Testis (tissue), 3 donors: ENCODE data around the gene OLR1. TPM values are rescaled to one million over a fixed set of nuclear protein-coding genes. Genes with fewer than 3 reads are reported as not detected.

ENCODE experiments used
- DNase-seq: peaks from one replicate; pipeline ENCODE4 v3.0.0-alpha.2; 2019
- H3K27ac ChIP-seq, 2 donors: fragments of 200-600 bp; sonication (generic); one replicate each; pipeline ENCODE4 v1.5.1; 2019
- H3K27me3 ChIP-seq: fragments of 200-600 bp; sonication (generic); one replicate; pipeline ENCODE4 v1.5.1; 2019
- H3K36me3 ChIP-seq: fragments of 200-600 bp; sonication (generic); one replicate; pipeline ENCODE4 v1.5.1; 2017; ENCODE audit warnings: low read depth; ENCODE audit errors: missing control alignments
- H3K4me1 ChIP-seq: fragments of 200-600 bp; sonication (generic); one replicate; pipeline ENCODE4 v1.5.1; 2019
- H3K4me3 ChIP-seq, 2 donors: fragments of 200-600 bp; sonication (generic); one replicate each; pipeline ENCODE4 v1.5.1; 2017 to 2019
- H3K9me3 ChIP-seq: fragments of 200-600 bp; sonication (generic); one replicate; pipeline ENCODE4 v1.5.1; 2017
- CTCF ChIP-seq, 3 experiments: fragments of 450-650 bp in 2 of 3; fragments of 200-600 bp in 1 of 3; sonication (generic) in 1 of 3; IDR thresholded peaks; one replicate each; pipeline ENCODE4 v1.5.1; 2016 to 2019; ENCODE audit warnings: antibody characterized with exemption in 3 of 3, mild to moderate bottlenecking in 2 of 3, moderate library complexity in 1 of 3
- POLR2A ChIP-seq: fragments of 450-650 bp; IDR thresholded peaks from one replicate; pipeline ENCODE4 v1.6.1; 2017; ENCODE audit warnings: antibody characterized with exemption, mild to moderate bottlenecking, moderate library complexity
- WGBS, 2 donors: methylation state at CpG; one replicate each; pipeline ENCODE4 v1.1.5; 2018; 5-methylcytosine and 5-hydroxymethylcytosine counted together
- intact Hi-C: fragments of 100-400 bp; cut with DNase I; formaldehyde crosslinking; loops from one replicate; pipeline ENCODE4 v1.15.1; 2023; ENCODE audit warnings: low total_unique reads
- polyA plus RNA-seq: library from polyadenylated mRNA; stranded (reverse); fragments of 350-450 nt; fragmentation: Illumina TruSeq; extraction: RNeasy Lipid Tissue Mini Kit (QIAGEN cat#74804); gene quantifications from one replicate; pipeline ENCODE4 v1.2.3, GENCODE V29; 2014; ENCODE audit warnings: low read depth, low replicate concordance; ENCODE audit not compliant: insufficient read depth
- total RNA-seq, 2 donors: library from RNA; depleted of rRNA; stranded (reverse); fragments of >200 nt; gene quantifications; one replicate each; pipeline ENCODE4 v1.2.3, GENCODE V29; 2016

Gene OLR1
- total and polyA plus RNA-seq, 3 donors from 2014 or later, result 0.87 to 5.9 (median 2.5) TPM

GRCh38 chr12:10126413-10126812 is 45.5 kb downstream of the OLR1 start:
- 83 to 84% methylated on average over 1 of the region's 1 CpG for WGBS, 2 donors
- TF ChIP-seq POLR2A, result no peak
- no peak for TF ChIP-seq CTCF (IDR thresholded peaks at IDR 0.05)
- H3K4me1 ChIP-seq, result no peaks in the 10 kb centered on the region
- no peaks in the 10 kb centered on the region for H3K9me3 ChIP-seq
- intact Hi-C loops, result no loop called here
- no peak overlapping the region for H3K4me3 ChIP-seq
- DNase-seq, result no peak
- H3K36me3 ChIP-seq, result no peaks in the 10 kb centered on the region
- H3K27ac ChIP-seq, result no peak overlapping the region
- H3K27me3 ChIP-seq, result no peaks in the 10 kb centered on the region

- DNase-seq, result no peak
- TF ChIP-seq CTCF (IDR thresholded peaks at IDR 0.05) (no peak), POLR2A (no peak)
- 91 to 95% methylated on average over 4 of the region's 4 CpGs for WGBS, 2 donors
- H3K4me1 ChIP-seq, result no peaks in the 10 kb centered on the region
- no peaks in the 10 kb centered on the region for H3K36me3 ChIP-seq
- H3K27me3 ChIP-seq, result no peaks in the 10 kb centered on the region
- intact Hi-C loops, result no loop called here
- H3K9me3 ChIP-seq, result no peaks in the 10 kb centered on the region
- H3K4me3 ChIP-seq, result no peak overlapping the region
- no peak overlapping the region for H3K27ac ChIP-seq
Observed at GRCh38 chr12:10122689-10123088, 49.2 kb downstream of the OLR1 start.

GRCh38 chr12:10121278-10121677 is 50.7 kb downstream of the OLR1 start:
- intact Hi-C loops, result no loop called here
- no peak overlapping the region for H3K27ac ChIP-seq

DNA sequence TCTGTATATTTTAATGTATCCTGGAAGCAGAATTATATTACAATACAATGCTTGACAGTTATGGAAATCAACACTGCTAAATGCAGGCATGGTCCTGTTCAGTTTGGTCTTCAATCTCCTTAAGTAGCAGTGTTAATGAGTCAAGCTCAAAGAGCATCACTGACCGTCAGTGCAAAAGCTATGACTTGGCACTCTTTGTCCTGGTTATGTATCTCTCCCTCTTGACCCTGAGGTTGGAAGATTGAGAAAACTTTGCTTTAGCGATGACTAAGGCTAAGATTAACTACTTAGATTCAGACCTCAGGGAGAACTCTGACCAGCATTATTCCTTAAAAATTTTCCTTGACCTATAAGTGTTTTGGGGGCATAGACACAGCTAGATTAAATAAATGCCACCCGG is 52.9 kb downstream of the OLR1 start:
- no peak for DNase-seq
- 81 to 83% methylated on average over 3 of the region's 3 CpGs for WGBS, 2 donors
- TF ChIP-seq CTCF (IDR thresholded peaks at IDR 0.05) (no peak), POLR2A (no peak)
- Histone ChIP-seq H3K4me1 (no peaks in the 10 kb centered on the region), H3K9me3 (no peaks in the 10 kb centered on the region), H3K27me3 (no peaks in the 10 kb centered on the region), H3K27ac (no peak overlapping the region), H3K36me3 (no peaks in the 10 kb centered on the region), H3K4me3 (no peak overlapping the region)
- intact Hi-C loops, result no loop called here

More at GRCh38 chr12:10121278-10121677, 50.7 kb downstream of the OLR1 start:
- WGBS, 2 donors, result 73 to 77% methylated on average over 7 of the region's 7 CpGs
- Histone ChIP-seq H3K4me1 (no peaks in the 10 kb centered on the region), H3K27me3 (no peaks in the 10 kb centered on the region), H3K36me3 (no peaks in the 10 kb centered on the region), H3K9me3 (no peaks in the 10 kb centered on the region), H3K4me3 (no peak overlapping the region)
- no peak for TF ChIP-seq POLR2A
- TF ChIP-seq CTCF (IDR thresholded peaks at IDR 0.05), result no peak
- no peak for DNase-seq

GRCh38 chr12:10115890-10116289 is 56.0 kb downstream of the OLR1 start:
- no peak for TF ChIP-seq POLR2A
- TF ChIP-seq CTCF (IDR thresholded peaks at IDR 0.05), result no peak
- Histone ChIP-seq H3K9me3 (no peaks in the 10 kb centered on the region), H3K36me3 (no peaks in the 10 kb centered on the region), H3K27ac (no peak overlapping the region), H3K4me1 (no peaks in the 10 kb centered on the region), H3K4me3 (no peak overlapping the region), H3K27me3 (no peaks in the 10 kb centered on the region)
- WGBS, 2 donors, result 69 to 82% methylated on average over 7 of the region's 7 CpGs
- intact Hi-C loops, result no loop called here
- no peak for DNase-seq
